Measurements from ENCODE around the gene PSMD13.

PSMD13 gene

GRCh38 chr11:244376-244775 is 7.6 kb downstream of the PSMD13 start:
- Histone ChIP-seq H3K79me2 (ENCODE audit: low read length) (peaks cover 40% of the 10 kb centered on the region), H3K36me3 (replicated peaks; ENCODE audit: insufficient read depth, low read length) (peaks cover 26% of the 10 kb centered on the region), H3K4me1 (ENCODE audit: low read length) (no peaks in the 10 kb centered on the region), H3F3A (ENCODE audit: insufficient read depth, low read length) (no peaks in the 10 kb centered on the region), H3K4me3 (ENCODE audit: low read length) (no peak overlapping the region), H3K9me2 (replicated peaks; ENCODE audit: insufficient read depth, low read length) (no peaks in the 10 kb centered on the region), H3K9me3 (replicated peaks; ENCODE audit: insufficient read depth, low read length) (no peaks in the 10 kb centered on the region), H3K4me2 (ENCODE audit: low read depth, low read length) (no peak overlapping the region), H2AFZ (ENCODE audit: low read length) (no peak overlapping the region), H3K27me3 (replicated peaks; ENCODE audit: insufficient read depth, low read length) (no peaks in the 10 kb centered on the region), H3K9ac (ENCODE audit: low read length) (no peak overlapping the region), H3K27ac (ENCODE audit: low read length) (no peak overlapping the region), H4K20me1 (ENCODE audit: insufficient read depth, low read length) (no peaks in the 10 kb centered on the region)
- no peak for TF ChIP-seq EZH2 (optimal IDR thresholded peaks at IDR 0.05; ENCODE audit: low read depth, low read length)
- TF ChIP-seq EZH2phosphoT487 (IDR thresholded peaks at IDR 0.05; ENCODE audit: low read length): no peak
- no peak for TF ChIP-seq CTCF (IDR thresholded peaks at IDR 0.05; ENCODE audit: low read length)
- no peak for DNase-seq

GRCh38 chr11:249062-249461 is 12.3 kb downstream of the PSMD13 start:
- Histone ChIP-seq H3K36me3 (replicated peaks; ENCODE audit: insufficient read depth, low read length) (peaks cover 17% of the 10 kb centered on the region), H3K4me1 (ENCODE audit: low read length) (no peaks in the 10 kb centered on the region)

GRCh38 chr11:250274-250673 is 13.5 kb downstream of the PSMD13 start:
- TF ChIP-seq EZH2 (optimal IDR thresholded peaks at IDR 0.05; ENCODE audit: low read depth, low read length) (no peak), CTCF (IDR thresholded peaks at IDR 0.05; ENCODE audit: low read length) (no peak), EZH2phosphoT487 (IDR thresholded peaks at IDR 0.05; ENCODE audit: low read length) (no peak)
- H3K36me3 ChIP-seq (replicated peaks; ENCODE audit: insufficient read depth, low read length): peaks cover 12% of the 10 kb centered on the region; the same call in 1 of the 2 replicates
- H4K20me1 ChIP-seq (ENCODE audit: insufficient read depth, low read length): no peaks in the 10 kb centered on the region
- no peaks in the 10 kb centered on the region; the same call in 1 of the 2 replicates for H3F3A ChIP-seq (ENCODE audit: insufficient read depth, low read length)
- H2AFZ ChIP-seq (ENCODE audit: low read length): no peak overlapping the region
- H3K4me1 ChIP-seq (ENCODE audit: low read length): no peaks in the 10 kb centered on the region
- H3K9me2 ChIP-seq (replicated peaks; ENCODE audit: insufficient read depth, low read length): no peaks in the 10 kb centered on the region
- H3K79me2 ChIP-seq (ENCODE audit: low read length): no peaks in the 10 kb centered on the region
- H3K9ac ChIP-seq (ENCODE audit: low read length): no peak overlapping the region
- no peaks in the 10 kb centered on the region for H3K27me3 ChIP-seq (replicated peaks; ENCODE audit: insufficient read depth, low read length)
- H3K4me2 ChIP-seq (ENCODE audit: low read depth, low read length): no peak overlapping the region
- no peak overlapping the region for H3K27ac ChIP-seq (ENCODE audit: low read length)
- no peaks in the 10 kb centered on the region for H3K9me3 ChIP-seq (replicated peaks; ENCODE audit: insufficient read depth, low read length)
- no peak overlapping the region for H3K4me3 ChIP-seq (ENCODE audit: low read length)
- DNase-seq: no peak

More at GRCh38 chr11:249062-249461, 12.3 kb downstream of the PSMD13 start:
- Histone ChIP-seq H3K4me3 (ENCODE audit: low read length) (no peak overlapping the region), H3K79me2 (ENCODE audit: low read length) (peaks cover 4% of the 10 kb centered on the region; the same call in 1 of the 2 replicates), H4K20me1 (ENCODE audit: insufficient read depth, low read length) (no peaks in the 10 kb centered on the region), H2AFZ (ENCODE audit: low read length) (no peak overlapping the region), H3K27ac (ENCODE audit: low read length) (no peak overlapping the region), H3K27me3 (replicated peaks; ENCODE audit: insufficient read depth, low read length) (no peaks in the 10 kb centered on the region), H3K9ac (ENCODE audit: low read length) (no peak overlapping the region), H3K9me3 (replicated peaks; ENCODE audit: insufficient read depth, low read length) (no peaks in the 10 kb centered on the region), H3K9me2 (replicated peaks; ENCODE audit: insufficient read depth, low read length) (no peaks in the 10 kb centered on the region), H3F3A (ENCODE audit: insufficient read depth, low read length) (no peaks in the 10 kb centered on the region; the same call in 1 of the 2 replicates), H3K4me2 (ENCODE audit: low read depth, low read length) (no peak overlapping the region)
- DNase-seq: no peak
- TF ChIP-seq EZH2 (optimal IDR thresholded peaks at IDR 0.05; ENCODE audit: low read depth, low read length) (no peak), EZH2phosphoT487 (IDR thresholded peaks at IDR 0.05; ENCODE audit: low read length) (no peak), CTCF (IDR thresholded peaks at IDR 0.05; ENCODE audit: low read length) (no peak)

Measured in MM.1S (cell line).